ENCODE results near the gene OR52E5.

- TF ChIP-seq, protein P1, sequence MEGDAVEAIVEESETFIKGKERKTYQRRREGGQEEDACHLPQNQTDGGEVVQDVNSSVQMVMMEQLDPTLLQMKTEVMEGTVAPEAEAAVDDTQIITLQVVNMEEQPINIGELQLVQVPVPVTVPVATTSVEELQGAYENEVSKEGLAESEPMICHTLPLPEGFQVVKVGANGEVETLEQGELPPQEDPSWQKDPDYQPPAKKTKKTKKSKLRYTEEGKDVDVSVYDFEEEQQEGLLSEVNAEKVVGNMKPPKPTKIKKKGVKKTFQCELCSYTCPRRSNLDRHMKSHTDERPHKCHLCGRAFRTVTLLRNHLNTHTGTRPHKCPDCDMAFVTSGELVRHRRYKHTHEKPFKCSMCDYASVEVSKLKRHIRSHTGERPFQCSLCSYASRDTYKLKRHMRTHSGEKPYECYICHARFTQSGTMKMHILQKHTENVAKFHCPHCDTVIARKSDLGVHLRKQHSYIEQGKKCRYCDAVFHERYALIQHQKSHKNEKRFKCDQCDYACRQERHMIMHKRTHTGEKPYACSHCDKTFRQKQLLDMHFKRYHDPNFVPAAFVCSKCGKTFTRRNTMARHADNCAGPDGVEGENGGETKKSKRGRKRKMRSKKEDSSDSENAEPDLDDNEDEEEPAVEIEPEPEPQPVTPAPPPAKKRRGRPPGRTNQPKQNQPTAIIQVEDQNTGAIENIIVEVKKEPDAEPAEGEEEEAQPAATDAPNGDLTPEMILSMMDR (IDR thresholded peaks at IDR 0.05; ENCODE audit: low read depth, low read length) = no peak
- no peak for TF ChIP-seq EZH2phosphoT487 (IDR thresholded peaks at IDR 0.05; ENCODE audit: low read depth)
Observed at GRCh38 chr11:5933116-5933515, 40.1 kb downstream of the OR52E5 start.

All from OCI-LY3 (cell line).